OCI-LY1 (cell line): ENCODE measurements around the gene NAXD.
"Not testable (repeated sequence)": the region's sequence is repeated elsewhere in the genome, so short reads cannot be mapped to it uniquely, and the experiment has no call there.

Experiments
- H2AFZ ChIP-seq: fragments of 200-600 bp; sonication (generic), shearing (Covaris generic); 2 replicates; pipeline ENCODE4 v1.6.0; 2014; ENCODE audit warnings: antibody characterized with exemption, mild to moderate bottlenecking, low read length
- H3F3A ChIP-seq: fragments of 200-600 bp; sonication (generic), shearing (Covaris generic); 2 replicates; pipeline ENCODE4 v1.6.0; 2014; ENCODE audit warnings: mild to moderate bottlenecking, antibody characterized with exemption, low read length, moderate library complexity; ENCODE audit not compliant: insufficient read depth
- H3K27ac ChIP-seq: fragments of 200-600 bp; sonication (generic); 2 replicates; pipeline ENCODE4 v1.5.1; 2014; ENCODE audit warnings: low read length, mixed run types, mild to moderate bottlenecking, low read depth; ENCODE audit not compliant: poor library complexity, severe bottlenecking
- H3K27me3 ChIP-seq: fragments of 200-600 bp; sonication (generic); 2 replicates; pipeline ENCODE4 v1.6.0; 2014; ENCODE audit warnings: antibody characterized with exemption, mild to moderate bottlenecking, low read length, moderate library complexity; ENCODE audit not compliant: insufficient read depth
- H3K36me3 ChIP-seq: fragments of 200-600 bp; sonication (generic); 2 replicates; pipeline ENCODE4 v1.6.1; 2014; ENCODE audit warnings: mild to moderate bottlenecking, antibody characterized with exemption, low read length, moderate library complexity, mixed read lengths; ENCODE audit not compliant: insufficient read depth
- H3K4me1 ChIP-seq: fragments of 200-600 bp; sonication (generic); 2 replicates; pipeline ENCODE4 v1.5.1; 2014; ENCODE audit warnings: mild to moderate bottlenecking, low read length, moderate library complexity; ENCODE audit not compliant: insufficient read depth, severe bottlenecking
- H3K4me2 ChIP-seq: fragments of 200-600 bp; sonication (generic), shearing (Covaris generic); 2 replicates; pipeline ENCODE4 v1.6.1; 2014; ENCODE audit warnings: low read length
- H3K4me3 ChIP-seq: fragments of 200-600 bp; sonication (generic); 2 replicates; pipeline ENCODE4 v1.5.1; 2014; ENCODE audit warnings: low read length, low read depth, mild to moderate bottlenecking, mixed read lengths; ENCODE audit not compliant: poor library complexity, severe bottlenecking
- H3K79me2 ChIP-seq: fragments of 200-600 bp; shearing (Covaris generic); 2 replicates; pipeline ENCODE4 v1.6.1; 2016; ENCODE audit warnings: mixed run types, low read length, mixed read lengths; ENCODE audit not compliant: insufficient read depth
- H3K9ac ChIP-seq: fragments of 200-600 bp; sonication (generic), shearing (Covaris generic); 2 replicates; pipeline ENCODE4 v1.6.1; 2014; ENCODE audit warnings: mild to moderate bottlenecking, low read length, mixed read lengths
- H3K9me2 ChIP-seq: fragments of 200-600 bp; sonication (generic), shearing (Covaris generic); 2 replicates; pipeline ENCODE4 v1.6.1; 2014; ENCODE audit warnings: low read depth, mild to moderate bottlenecking, low read length, mixed read lengths
- H3K9me3 ChIP-seq: fragments of 200-600 bp; shearing (Covaris generic); 2 replicates; pipeline ENCODE4 v1.6.1; 2014; ENCODE audit warnings: low read length, mixed read lengths
- H4K20me1 ChIP-seq: fragments of 200-600 bp; sonication (generic), shearing (Covaris generic); 2 replicates; pipeline ENCODE4 v1.6.0; 2016; ENCODE audit warnings: mild to moderate bottlenecking, low read length; ENCODE audit not compliant: insufficient read depth
- CTCF ChIP-seq: fragments of 200-600 bp; sonication (generic), shearing (Covaris generic); IDR thresholded peaks from 2 replicates; pipeline ENCODE4 v1.5.1; 2017; ENCODE audit warnings: mild to moderate bottlenecking, antibody characterized with exemption, low read length, moderate library complexity, mixed read lengths
- EZH2 ChIP-seq: fragments of 200-600 bp; sonication (generic), shearing (Covaris generic); IDR thresholded peaks from 2 replicates; pipeline ENCODE4 v1.8.0; 2017; ENCODE audit warnings: borderline replicate concordance, mixed run types, mild to moderate bottlenecking, antibody characterized with exemption, low read length, moderate library complexity, mixed read lengths

The NAXD gene

GRCh38 chr13:110653271-110653670 is 37.9 kb downstream of the NAXD start:
- Histone ChIP-seq H3K9me2 (no peaks in the 10 kb centered on the region), H3K36me3 (peaks cover 49% of the 10 kb centered on the region), H3K79me2 (no peaks in the 10 kb centered on the region), H2AFZ (no peak overlapping the region), H3K9me3 (peaks cover 5% of the 10 kb centered on the region), H3K4me1 (peaks cover 25% of the 10 kb centered on the region), H3F3A (no peaks in the 10 kb centered on the region), H3K4me2 (no peak overlapping the region), H4K20me1 (no peaks in the 10 kb centered on the region), H3K9ac (no peak overlapping the region), H3K27ac (no peak overlapping the region), H3K4me3 (no peak overlapping the region), H3K27me3 (no peaks in the 10 kb centered on the region)
- TF ChIP-seq EZH2, result no peak
- TF ChIP-seq CTCF, result no peak

GRCh38 chr13:110653851-110654250 is 38.5 kb downstream of the NAXD start:
- Histone ChIP-seq H3F3A (no peaks in the 10 kb centered on the region), H3K4me2 (no peak overlapping the region), H3K27me3 (no peaks in the 10 kb centered on the region), H3K27ac (no peak overlapping the region), H3K4me1 (peaks cover 19% of the 10 kb centered on the region), H3K9me3 (peaks cover 6% of the 10 kb centered on the region), H4K20me1 (no peaks in the 10 kb centered on the region), H3K4me3 (no peak overlapping the region), H3K79me2 (no peaks in the 10 kb centered on the region), H3K9me2 (no peaks in the 10 kb centered on the region), H3K36me3 (peaks cover 54% of the 10 kb centered on the region), H2AFZ (no peak overlapping the region), H3K9ac (no peak overlapping the region)
- TF ChIP-seq EZH2 (no peak), CTCF (no peak)

- no peaks in the 10 kb centered on the region for H4K20me1 ChIP-seq
- TF ChIP-seq CTCF (no peak), EZH2 (no peak)
- H3K36me3 ChIP-seq, result peaks cover 76% of the 10 kb centered on the region
Measured at GRCh38 chr13:110657196-110657595, 41.9 kb downstream of the NAXD start.

GRCh38 chr13:110658218-110658911 is 43.0 kb downstream of the NAXD start:
- H3K4me3 ChIP-seq, H4K20me1 ChIP-seq, H3F3A ChIP-seq, H3K4me1 ChIP-seq, H3K4me2 ChIP-seq, H3K27ac ChIP-seq, H3K9me3 ChIP-seq, H2AFZ ChIP-seq, H3K9ac ChIP-seq, H3K79me2 ChIP-seq, H3K9me2 ChIP-seq, H3K27me3 ChIP-seq: not testable (repeated sequence)
- peaks cover 80% of the 10 kb centered on the region for H3K36me3 ChIP-seq

More at GRCh38 chr13:110657196-110657595, 41.9 kb downstream of the NAXD start:
- no peak overlapping the region for H3K4me2 ChIP-seq
- no peaks in the 10 kb centered on the region for H3K9me2 ChIP-seq
- no peak overlapping the region for H3K27ac ChIP-seq
- no peaks in the 10 kb centered on the region for H3K27me3 ChIP-seq
- H3K79me2 ChIP-seq, result no peaks in the 10 kb centered on the region
- H3K9ac ChIP-seq, result no peak overlapping the region
- peaks cover 11% of the 10 kb centered on the region for H3K4me1 ChIP-seq
- no peak overlapping the region for H3K4me3 ChIP-seq
- no peaks in the 10 kb centered on the region for H3F3A ChIP-seq
- H3K9me3 ChIP-seq, result peaks cover 10% of the 10 kb centered on the region
- no peak overlapping the region for H2AFZ ChIP-seq
